ENCODE measurements around the gene KLHL18.
A peak's percentile ranks its signal among the peaks of the same experiment; 100 is the strongest.
"Not testable (repeated sequence)": the region's sequence is repeated elsewhere in the genome, so short reads cannot be mapped to it uniquely, and the experiment has no call there.

The KLHL18 gene

DNA sequence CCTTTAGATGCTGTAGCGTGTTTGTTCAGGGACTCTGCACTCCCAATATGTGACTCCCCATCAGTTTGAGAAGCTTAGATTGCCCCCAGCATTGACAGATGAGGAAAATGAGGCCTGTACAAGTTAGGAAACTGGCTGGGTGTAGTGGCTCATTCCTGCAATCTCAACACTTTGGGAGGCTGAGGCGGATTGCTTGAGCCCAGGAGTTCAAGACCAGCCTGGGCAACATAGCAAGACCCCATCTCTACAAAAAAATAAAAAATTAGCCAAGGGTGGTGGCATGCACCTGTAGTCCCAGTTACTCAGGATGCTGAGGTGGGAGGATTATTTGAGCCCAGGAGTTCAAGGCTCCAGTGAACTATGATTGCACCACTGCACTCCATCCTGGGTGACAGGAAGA lies 84.1 kb downstream of the KLHL18 start:
- DNase-seq, result no peak

- DNase-seq, result no peak
Measured at GRCh38 chr3:47367631-47368030, 84.9 kb downstream of the KLHL18 start.

- DNase-seq, result not testable (repeated sequence)
Measured at GRCh38 chr3:47370020-47370419, 87.3 kb downstream of the KLHL18 start.

DNA sequence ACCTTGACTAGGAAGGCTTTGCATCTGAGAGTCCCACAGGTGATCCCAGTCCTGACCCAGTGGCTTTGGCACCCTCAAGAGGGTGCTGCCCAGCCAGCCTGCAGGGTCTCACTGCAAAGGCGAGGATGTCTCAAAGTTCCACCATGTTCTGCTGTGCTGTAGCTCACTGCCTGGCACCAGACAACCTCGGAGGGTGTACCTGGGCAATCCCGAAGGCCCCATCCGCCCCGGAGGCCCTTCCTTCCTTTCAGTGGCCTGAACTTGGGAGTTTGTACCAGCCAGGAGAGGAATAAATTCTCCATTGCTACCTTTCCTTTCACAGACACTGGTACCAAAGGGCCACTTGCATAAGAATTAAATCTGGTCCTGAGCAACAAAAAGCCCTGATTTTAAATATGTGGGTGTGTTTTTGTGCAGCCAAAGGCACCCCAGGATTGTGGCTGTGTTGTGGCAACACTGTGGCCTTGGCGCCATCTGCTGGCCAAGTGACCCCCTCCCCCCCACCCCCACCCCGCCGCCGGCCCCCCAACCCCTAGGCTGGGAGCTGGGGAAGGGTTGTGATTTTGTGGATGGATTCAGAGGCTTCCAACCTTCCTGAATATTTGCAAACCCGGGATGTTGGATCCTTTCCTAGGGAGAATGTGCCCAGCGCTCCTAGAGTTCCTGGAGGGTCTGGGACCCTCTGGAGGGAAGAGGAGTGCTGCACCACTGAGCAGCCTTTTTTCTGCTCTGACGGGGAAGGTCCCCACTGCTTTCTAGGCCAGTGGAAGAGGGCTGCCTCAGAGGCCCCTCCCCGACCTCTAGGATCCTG lies 88.3 kb downstream of the KLHL18 start:
- peak; percentile 13 for DNase-seq

DNA sequence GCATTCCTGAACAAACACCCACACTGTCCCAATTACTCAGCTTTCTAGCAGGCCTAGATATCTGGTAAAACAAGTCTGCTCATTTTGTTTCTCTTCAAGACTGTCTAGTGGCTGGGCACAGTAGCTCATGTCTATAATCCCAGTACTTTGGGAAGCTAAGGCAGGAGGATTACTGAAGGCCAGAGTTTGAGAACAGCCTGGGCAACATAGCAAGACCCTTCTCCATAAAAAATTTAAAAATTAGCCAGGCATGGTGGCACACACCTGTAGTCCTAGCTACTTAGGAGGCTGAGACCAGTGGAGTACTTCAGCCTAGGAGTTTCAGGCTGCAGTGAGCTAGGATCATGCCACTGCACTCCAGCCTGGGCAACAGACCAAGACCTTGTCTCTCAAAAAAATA lies 91.8 kb downstream of the KLHL18 start:
- no peak for DNase-seq

DNA sequence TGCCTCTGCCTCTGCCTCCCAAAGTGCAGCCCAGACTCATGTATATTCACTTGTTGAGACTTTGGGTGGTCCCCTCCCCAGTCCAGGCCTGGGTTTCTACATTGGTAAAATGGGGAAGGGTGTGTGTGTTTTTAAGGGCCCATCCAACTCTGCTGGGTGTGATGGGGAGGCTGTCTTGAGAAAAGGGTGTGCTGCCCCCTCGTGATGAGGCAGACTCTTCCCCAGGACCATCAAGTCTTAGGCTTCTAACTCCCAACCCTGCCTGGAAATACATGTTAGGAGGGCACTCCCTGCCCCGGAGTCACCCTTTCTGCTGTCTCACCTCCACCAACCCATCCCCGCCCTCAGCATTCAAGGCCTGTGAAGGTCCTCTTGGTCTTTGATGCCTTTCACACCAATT lies 93.6 kb downstream of the KLHL18 start:
- no peak for DNase-seq

DNA sequence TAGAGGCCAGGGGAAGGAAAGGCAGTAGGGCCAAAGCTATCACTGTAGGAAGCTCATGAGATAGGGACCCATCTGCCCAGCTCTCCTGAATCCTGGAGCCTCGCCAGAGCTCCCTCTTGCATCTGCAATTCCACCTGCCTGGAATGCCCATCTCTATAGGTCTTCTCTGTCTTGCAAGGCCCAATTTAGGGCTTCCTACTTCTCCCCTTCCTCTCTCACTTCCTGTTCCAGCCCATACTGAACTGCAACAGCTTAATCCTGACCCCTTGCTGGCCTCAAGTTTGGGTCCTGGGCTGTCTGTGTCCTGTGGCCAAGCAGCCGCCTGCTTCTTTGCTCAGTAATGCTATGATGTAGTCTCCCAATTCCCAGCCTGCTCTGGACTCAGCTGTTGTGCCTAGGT lies 94.4 kb downstream of the KLHL18 start:
- no peak for DNase-seq

DNA sequence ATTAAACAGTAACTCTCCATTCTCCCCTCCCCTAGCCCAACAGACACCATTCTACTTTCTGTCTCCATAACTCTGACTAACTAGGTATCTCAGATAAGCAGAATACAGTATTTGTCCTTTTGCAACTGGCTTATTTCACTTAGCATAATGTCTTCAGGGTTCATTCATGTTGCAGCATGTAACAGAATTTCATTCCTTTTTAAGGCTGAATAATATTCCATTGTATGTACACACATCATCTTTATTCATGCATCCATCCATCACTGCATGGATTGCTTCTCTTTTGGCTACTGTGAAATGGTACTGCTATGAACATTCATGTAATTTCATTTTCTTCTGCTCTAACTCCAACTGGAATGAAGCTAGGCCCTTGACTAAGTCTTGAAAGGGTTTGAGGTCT lies 96.1 kb downstream of the KLHL18 start:
- DNase-seq, result no peak

GRCh38 chr3:47379411-47379899 lies 96.7 kb downstream of the KLHL18 start:
- no peak for DNase-seq

- DNase-seq, result no peak
Measured at GRCh38 chr3:47380026-47380600, 97.4 kb downstream of the KLHL18 start.

DNA sequence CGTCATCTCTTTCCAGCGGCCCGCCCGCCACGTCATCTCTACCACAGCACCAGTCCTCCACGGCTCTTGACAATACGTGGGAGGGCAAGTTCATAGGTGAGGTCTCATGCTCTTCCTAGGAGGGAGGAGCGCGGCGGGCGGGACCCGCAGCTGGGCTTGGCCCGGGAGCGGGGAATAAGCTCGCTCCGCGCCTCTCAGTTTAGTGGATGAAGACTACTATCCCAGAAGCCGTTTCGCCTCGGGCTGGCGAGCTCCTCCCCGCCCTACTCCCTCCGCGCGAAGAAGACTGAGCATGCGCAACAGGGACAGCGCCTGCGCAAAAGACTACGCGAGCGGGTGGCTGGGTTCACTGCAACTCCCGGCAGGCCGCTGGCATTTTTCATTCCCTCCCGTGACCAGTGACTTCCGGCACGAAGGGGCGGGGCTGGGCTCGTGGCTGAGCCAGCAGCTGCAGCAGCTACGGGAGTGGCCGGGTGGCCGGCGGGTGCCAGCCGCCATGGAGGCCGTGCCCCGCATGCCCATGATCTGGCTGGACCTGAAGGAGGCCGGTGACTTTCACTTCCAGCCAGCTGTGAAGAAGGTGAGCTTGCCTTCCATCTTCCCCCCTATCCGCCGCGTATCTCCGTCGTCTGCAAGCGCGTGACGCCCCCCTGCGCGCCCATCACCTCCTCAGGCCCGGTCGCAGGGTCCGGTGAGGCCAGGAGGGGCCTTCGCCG lies 98.0 kb downstream of the KLHL18 start, which contains the start of gene PTPN23:
PTPN23 (plus strand) TSS at position 421 of the 716 bp plus-strand sequence; CDS start at position 497, 76 bp downstream.
- DNase-seq, result peak; percentile 98

DNA sequence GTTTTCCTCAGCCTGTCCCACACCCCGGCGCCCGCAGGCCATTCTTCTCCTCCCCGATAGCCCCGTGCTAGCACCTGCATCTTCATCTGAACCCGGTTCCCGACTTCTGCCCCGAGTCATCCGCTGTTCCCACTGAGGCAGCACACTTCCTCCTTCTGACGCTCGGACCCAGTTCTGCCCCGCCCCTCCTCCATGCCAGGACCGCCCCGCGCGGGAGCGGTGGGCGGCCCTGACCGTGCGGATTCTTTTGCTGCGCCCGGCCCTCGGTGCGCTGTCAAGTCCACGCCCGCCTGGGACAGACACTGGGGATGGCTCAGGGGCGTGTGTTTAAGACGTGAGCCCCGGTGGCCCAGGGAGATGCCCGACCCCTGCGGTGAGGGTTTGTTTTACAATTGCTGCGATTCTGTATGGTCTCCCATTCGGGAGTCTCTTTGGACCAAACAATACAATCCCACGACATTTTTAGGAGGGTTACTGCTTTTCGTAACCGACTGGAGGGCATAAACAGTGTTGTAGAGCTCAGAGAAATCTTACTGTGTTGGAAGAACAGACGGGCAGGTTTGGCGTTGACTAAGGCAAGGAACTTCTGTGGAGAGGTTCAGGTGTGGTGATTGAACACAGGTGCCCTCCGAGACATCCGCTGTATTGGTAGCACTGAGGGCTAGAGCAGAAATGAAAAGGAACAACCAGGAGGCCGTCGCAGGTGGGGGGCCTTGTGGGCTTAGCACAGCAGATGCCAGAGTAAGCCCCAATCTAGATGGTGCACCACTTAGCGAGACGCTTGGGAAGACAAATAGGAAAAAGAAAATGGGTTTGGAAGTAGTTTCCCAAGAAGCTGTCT lies 98.8 kb downstream of the KLHL18 start:
- peak; percentile 72 for DNase-seq

GRCh38 chr3:47384425-47384824 lies 101.7 kb downstream of the KLHL18 start:
- no peak for DNase-seq

DNA sequence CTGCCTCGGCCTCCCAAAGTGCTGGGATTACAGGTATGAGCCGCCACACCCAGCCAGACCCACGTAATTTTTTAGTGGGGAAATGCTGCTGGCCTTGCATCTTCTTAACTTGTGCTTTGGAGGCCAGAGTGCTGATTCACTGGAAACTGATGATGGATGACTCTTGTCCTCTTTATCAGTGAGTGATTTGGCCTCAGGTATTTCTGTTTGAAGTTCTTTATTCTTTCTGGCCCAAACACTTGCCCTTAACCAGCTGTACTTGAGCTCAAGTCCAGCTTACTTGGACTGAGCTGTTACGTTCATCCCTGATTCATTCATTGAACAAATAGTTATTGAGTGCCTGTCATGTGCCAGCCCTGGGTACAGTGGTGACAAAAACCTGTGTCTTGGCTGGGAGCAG lies 102.3 kb downstream of the KLHL18 start:
- DNase-seq, result no peak

- DNase-seq, result no peak
Measured at GRCh38 chr3:47385796-47386195, 103.1 kb downstream of the KLHL18 start.

- no peak for DNase-seq
Measured at GRCh38 chr3:47392933-47393332, 110.2 kb downstream of the KLHL18 start.

GRCh38 chr3:47394140-47394870 lies 111.6 kb downstream of the KLHL18 start:
- no peak for DNase-seq

GRCh38 chr3:47394881-47395280 lies 112.1 kb downstream of the KLHL18 start:
- DNase-seq, result no peak
